Urothelium cell line (cell line): ENCODE data around the gene C2orf92.
"Not testable (repeated sequence)": the region's sequence is repeated elsewhere in the genome, so short reads cannot be mapped to it uniquely, and the experiment has no call there.

Experiments
- DNase-seq: peaks from one replicate; pipeline ENCODE4 v3.0.0; 2011; ENCODE audit warnings: low spot score, mixed read lengths
- FAIRE-seq: peaks from 2 replicates; lab custom pipeline; 2011; peaks lifted over from hg19 to GRCh38; lab: Jason Lieb, UNC

The C2orf92 gene

DNA sequence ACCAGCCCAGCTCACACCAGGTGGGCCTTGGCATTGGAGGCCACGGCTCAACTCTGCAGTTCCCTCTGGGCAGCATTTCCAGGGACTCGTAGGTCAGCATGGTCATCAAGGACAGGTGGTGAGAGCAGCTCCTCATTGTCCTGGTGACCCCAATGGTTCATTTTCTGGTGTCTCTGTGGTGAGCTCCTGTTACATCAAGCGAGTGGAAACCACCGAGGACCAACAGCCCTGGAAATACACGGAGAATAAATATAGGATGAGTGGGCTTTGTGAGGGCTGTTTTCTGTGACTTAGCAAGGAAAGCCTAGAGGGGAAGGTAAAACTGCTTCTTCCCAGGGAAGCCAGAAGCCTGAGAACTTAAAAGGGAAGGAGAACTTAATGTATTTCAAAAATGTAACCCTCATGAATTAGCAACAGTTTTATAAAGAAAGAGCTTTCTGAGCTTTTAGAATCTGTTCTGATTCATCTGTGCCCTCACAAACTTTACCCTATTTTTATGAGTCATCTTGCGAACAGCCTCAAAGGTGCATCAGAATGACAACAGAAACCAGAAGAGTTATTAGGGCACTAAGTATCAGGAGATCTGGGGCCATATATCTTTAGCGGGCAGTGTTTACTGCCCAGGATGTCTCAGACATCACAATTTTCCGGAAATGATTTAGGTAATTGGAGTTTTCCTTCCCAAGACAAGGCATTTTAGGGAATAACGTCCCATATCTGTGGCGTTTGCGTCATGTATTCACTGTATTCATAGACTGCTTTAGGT is 18.7 kb downstream of the C2orf92 start:
- no peak for DNase-seq
- peak; percentile 69 for FAIRE-seq

DNA sequence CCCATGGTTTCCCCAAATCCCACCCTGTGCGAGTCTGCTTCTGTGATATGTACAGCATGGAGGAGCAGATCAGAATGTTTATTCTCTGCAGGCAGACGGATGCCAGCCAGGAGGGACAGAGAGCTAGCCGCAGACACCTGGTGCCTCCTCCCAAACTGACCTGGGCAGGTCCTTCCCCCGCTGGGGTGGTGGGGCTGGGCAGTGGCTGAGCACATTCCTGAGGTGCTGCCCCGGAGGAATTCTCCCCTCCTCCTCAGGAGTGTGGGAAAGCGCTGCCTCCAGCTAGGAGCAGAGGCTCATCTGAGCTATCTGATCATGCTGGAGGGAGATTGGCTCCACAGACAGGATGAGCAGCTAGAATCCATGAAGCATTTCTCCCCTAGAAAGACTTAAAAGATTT is 21.7 kb downstream of the C2orf92 start:
- DNase-seq = no peak
- FAIRE-seq = no peak

DNA sequence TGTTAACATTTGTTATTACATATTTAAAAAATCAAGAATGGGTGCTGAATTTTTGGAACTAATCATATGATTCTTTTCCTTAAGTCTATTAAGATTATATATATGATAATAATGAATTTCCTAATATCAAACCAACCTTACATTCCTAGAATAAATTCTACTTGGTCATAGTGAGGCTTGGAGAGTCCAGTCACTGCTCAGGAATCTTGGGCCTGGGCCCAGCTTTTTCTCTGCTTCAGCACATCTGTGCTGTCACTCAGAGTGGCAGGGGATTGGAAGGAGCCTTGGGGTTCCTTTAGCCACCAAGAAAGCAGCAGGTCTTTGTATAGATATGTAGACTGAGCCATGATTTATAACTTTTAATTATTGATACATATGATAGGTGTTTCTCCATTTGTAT is 24.0 kb downstream of the C2orf92 start:
- FAIRE-seq (no peak), DNase-seq (peak; percentile 64)

DNA sequence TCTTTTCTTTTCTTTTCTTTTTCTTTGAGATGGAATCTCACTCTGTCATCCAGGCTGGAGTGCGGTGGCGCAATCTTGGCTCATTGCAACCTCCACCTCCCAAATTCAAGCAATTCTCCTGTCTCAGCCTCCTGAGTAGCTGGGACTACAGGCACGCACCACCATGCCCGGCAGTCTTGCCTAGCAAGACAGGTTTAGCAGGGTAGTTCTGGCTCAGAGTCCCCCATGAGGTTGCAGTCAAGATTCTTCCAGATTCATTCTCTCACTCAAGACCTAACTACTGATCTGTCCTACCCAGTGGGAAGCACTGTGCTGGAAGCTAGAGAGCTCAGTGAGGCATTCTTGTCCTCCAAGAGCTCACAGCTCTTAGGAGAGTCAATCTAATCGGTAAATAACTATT is 26.2 kb downstream of the C2orf92 start:
- no peak for FAIRE-seq
- DNase-seq = peak; percentile 2

DNA sequence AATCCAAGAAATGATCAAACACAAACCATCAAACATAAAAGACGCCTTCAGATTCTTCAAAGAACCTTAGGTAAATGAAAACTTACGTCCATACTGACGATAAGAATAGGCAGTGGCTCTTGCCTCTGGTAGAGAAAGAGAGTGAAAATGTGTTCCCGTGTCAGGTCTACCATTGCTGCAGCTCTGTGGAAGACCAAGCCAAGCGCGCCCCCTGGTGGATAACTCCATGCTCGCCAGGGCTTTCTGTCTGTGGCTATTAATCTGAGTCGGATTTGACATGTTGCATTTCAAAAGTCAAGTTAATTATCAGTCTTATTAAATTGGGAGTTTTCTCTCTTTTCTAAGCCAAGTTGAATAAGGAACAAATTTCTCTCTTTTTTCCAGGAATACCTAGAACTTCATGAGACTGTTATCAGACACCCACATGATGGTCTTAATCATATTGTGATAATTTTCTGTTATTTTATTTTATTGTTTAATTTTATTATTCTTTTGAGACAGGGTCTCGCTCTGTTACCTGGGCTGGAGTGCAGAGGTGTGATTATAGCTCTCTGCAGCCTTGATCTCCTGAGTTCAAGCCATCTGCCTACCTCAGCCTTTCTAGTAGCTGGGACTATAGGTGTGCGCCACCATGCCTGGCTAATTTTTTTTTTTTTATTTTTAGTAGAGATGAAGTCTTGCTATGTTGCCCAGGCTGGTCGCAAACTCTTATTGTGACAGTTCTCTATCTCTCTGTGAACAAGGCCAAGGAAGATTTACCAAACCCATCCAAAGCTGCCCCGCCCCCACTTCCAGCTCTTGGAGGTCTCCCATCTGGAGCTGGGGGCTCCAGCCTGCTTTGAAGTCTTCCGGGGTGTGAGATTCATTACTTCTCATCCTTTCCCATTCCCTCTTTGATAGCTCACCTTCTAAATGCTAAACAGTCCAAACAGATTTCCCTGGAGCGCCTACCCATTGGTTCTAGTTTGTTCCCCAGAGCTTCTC is 28.0 kb downstream of the C2orf92 start:
- no peak for FAIRE-seq
- DNase-seq = peak; percentile 85

DNA sequence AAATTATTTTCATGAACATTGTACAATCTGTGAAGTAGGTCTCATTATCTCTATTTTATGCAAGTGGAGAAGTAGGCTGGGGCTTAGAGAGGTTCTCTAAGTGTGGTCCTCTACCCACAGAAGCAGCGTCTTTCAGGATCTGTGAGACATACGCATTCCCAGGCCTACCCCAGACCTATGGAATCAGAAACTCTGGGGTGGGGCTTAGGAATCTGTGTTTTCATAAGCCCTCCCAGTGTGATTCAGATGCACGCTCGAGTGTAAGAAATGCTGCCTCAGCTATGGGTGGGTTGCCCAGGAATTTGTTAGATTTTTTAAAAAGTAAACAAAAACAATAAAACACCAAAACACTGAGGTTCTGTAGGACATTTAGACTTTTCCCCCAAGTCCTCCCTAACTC is 29.0 kb downstream of the C2orf92 start:
- FAIRE-seq = no peak
- no peak for DNase-seq

DNA sequence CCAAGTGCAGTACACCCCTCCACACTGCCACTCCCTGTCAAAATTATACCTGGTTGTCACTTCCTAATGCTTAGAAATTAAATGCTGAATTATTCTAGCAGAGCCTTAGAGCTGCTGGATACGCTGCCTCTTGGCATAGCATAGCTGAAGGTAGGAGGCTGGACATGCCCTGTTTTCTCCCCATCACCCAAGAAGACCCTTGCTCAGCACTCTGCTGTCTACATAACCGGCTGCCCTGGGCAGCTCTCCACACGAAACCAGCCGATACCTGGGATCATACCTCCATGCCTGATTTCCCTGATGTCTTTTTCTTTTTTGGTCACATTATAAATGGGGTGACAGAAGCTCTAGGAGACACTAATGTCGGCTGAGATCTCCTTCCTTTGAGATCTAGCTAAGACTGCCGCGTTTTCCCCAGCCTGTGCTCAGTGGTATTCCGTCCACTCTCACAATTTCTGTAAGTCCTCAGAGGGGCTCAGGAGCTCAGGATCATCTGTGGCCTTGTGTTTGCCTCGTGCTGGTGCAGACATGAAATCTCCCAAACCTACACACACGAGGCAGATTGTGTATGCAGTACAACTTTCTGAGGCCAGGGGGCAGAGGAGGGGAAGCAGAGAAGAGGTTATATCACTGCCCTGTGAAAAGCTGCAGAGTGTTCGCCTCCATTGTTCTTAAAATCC is 30.4 kb downstream of the C2orf92 start:
- peak; percentile 79 for FAIRE-seq

DNA sequence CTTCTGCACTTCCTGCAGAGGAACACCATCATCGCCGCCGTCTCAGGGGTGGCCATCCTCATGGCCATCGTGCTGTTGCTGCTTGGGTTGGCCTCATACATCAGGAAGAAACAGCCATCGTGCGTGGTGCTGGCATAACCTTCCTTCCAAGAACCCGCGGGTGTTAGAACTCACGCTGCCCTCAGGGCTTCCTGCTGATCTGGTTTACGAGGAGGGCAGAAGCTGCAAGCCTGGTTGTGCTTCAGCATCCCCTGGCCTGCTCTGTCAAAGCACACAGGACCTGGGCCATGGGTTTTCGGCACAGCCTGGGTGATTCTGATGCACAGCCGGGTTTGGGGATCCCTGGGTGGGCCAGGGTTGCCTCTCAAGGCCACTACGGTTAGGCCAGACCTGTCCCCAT is 31.7 kb downstream of the C2orf92 start:
- no peak for FAIRE-seq
- no peak for DNase-seq

More for the DNA sequence above, 30.4 kb downstream of the C2orf92 start:
- DNase-seq = peak; percentile 70

DNA sequence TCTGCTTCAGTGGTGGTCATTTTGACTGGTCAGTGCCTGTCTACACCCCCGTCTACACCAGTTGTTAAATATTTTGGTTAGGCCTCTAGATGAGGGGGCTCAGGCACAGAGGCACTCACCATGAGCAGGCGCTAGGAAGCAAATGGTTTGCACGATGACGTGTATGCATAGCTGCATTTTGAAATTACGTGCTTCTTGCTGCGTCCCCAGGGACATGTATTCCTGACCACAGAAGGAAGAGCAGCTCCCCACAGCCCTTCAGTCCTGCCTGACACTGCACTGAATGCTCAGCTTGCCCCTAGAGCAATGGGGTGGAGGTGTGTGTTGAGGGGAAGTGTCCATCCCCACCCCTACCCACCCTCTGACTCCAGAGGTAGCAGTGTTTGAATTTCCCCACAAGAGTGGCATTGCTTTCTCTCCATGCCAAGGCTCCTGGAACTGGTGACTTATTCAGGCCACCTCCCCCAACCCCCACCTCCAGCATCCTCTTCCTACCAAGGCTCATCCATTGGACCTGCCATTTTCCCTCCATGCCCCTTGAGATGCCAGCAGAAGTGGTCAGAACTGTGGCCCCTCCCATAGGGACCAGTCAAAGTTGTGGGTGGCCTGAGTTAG is 32.4 kb downstream of the C2orf92 start:
- no peak for FAIRE-seq

DNA sequence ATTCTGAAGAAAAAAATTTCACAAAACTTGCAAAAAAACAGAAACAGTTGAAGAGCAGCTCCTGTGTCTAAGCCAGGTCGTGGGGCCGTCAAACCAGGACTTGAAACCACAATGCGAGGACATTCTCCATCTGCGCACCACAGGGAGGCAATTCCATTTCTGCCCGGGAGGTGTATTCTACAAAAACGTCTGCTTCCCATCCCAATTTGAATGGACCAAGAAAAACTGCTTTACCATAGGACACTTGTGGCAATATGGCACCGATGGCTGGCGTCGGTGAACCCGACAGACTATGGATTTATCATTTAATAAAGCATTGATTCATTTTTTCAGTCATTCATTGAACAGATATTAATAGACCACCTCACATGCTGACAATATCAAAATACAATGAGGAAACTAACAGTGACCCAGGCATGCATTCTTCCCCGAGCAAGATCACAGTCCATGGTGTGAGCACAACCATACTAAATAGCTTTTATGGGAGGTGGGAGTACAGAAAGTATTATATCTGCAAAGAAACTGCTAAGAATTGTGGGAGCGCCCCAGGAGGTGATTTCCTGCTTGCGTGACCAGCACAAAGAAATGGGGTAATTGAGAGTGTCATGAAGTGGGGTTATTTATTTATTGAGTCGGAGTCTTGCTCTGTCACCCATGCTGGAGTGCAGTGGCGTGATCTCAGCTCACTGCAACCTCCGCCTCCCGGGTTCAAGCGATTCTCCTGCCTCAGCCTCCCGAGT is 33.4 kb downstream of the C2orf92 start:
- FAIRE-seq = no peak
- no peak for DNase-seq

More for the DNA sequence above, 32.4 kb downstream of the C2orf92 start:
- no peak for DNase-seq

DNA sequence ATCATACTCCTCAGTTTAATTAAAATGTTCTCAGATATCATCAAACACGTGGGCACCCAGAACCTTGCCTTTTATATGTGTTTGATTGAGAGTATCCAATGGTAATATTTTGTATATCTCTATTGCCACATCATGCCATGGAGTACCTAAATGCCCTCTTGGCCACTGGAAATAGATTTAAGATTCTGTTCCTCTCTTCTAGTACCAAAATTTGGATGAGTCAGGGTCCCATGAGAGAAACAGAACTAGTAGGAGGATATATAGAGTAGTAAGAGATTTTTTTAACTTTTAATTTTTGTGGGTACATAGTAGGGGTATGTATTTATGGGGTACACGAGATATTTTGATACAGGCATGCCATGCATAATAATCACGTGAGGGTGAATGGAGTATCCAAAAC is 34.2 kb downstream of the C2orf92 start:
- DNase-seq (no peak), FAIRE-seq (no peak)

DNA sequence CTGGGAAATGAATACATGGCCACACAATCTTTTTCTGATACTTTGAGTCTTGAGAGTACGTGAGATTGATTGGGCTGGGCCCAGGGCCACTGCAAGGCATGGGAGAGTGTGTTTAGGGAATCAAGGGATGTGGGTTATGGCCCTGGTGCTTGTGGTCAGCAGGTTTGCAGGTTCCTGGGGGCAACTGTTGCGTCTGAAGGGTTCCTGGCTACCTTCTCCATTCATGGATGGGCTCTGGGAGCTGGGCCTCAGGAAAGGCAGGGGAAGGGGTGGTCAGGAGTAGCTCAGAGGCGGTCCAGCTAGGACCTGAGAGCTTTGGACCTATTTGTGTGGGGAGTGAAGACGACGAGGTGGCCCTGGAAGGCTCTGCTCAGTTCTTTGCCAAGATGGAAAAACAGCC is 35.5 kb downstream of the C2orf92 start:
- DNase-seq (no peak), FAIRE-seq (no peak)

DNA sequence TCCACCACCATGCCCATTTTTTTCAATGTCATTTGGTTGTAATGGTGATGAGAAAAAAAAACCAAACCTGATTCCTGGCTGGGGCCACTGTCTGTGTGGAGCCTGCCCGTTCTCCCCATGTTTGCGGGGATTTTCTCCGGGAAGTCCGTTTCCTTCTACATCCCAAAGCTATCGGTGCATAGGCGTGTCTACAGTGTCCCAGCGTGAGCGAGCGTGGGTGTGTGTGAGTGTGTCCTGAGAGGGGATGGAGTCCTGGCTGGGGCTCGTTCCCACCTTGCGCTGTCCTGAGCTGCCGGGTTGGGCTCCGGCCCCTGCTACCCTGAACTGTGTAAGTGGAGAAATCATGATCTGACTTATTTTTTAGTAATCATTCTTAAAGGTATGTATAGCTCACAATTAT is 36.6 kb downstream of the C2orf92 start:
- DNase-seq (no peak), FAIRE-seq (no peak)

DNA sequence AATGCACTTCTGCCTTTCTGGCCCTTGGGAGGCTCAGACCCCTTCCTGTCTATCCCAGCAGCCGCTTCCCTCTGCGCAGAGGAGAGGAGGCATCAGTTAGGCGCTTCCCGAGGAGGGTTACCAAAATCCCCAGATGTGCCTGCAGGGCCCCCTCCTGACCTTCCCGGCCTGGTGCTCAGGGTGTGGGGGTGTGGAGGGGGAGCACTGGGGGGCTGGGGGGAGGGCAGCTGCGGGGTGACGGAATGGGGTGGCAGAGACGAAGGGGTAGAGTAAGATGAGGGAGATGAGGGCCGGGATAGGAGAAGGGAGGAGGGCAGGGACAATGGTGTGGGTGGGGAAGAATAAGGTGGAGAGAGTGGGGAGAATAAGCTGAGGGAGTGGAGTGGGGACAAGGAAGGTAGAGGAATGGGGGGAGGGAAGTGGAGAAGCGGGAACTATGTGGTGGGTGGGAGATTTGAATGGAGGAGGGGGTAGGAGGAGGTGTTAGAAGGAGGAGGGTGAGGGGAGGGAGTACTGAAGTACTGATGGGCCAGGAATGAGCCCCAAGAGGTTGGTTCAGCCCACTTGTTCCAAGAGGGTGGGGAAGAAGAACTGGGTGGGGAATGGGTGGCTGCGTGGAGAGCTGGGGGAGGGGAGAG is 37.3 kb downstream of the C2orf92 start:
- FAIRE-seq (no peak), DNase-seq (no peak)

DNA sequence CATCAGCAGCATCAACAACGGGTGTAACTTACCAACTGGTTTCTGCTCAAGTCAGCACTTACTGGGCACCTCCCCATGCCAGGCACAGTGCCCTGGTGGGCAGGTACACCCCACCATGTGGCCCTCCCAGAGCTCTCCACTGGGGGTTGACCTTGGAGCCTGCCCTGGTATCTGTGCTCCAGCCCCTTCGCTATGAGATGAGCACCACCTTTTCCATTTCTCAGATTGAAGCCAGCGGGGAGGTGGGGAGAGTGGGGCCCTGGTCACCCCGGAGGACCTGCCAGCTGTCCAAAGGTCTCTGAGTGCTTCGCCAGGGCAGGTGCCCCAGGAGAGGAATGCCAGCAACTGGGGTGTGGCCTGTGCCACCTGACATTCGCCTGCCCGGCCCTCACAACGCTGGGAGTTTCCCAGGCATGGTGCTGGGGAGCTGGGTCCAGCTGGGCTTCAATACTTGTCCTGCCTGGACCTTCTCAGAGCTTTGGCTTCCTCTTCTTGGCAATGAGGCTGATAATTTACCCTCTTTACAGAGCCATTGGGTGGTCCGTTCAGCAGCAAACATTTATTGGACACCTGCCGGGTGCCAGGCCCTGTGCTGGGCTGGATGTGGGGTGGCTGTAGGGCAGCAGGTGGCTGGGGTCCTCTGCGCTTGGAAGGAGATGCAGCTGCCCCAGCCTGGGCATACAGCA is 38.0 kb downstream of the C2orf92 start:
- DNase-seq (no peak), FAIRE-seq (peak; percentile 77)

DNA sequence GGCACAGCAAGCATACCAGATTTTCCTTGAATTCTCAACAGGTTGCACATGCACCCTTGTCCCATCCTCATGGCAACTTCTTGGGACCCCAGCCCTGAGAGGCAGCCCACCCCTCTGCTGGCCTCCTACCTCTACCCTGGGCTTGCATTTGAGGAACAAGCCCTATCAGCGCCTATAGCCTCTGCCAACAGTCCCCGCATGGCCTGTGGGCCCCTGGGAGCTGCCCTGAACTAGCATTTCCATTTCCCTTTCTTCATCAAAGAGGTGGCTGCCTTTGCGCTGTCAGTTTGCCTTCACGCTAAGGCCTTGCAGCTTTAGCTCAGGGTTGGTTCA is 38.5 kb downstream of the C2orf92 start:
- DNase-seq (no peak), FAIRE-seq (no peak)

DNA sequence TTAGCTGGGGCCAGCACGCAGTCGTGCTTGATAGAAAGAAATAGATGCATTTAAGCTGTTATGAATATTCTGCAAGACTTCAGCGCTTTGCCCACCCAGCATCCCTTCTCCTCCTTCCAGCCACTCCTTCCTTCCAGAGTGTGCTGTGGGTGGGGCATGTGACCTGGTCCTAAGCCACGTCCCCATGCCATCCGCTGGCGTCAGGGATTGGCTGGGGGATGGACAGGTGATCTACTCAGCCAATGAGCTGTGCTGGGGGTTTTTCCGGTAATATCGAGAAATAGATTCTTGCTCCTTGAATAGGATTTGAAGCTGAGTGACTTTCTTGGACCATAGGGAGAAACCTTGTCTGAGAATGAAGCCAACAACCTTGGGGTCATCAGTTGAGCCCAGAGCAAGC is 39.1 kb downstream of the C2orf92 start:
- FAIRE-seq = no peak

DNA sequence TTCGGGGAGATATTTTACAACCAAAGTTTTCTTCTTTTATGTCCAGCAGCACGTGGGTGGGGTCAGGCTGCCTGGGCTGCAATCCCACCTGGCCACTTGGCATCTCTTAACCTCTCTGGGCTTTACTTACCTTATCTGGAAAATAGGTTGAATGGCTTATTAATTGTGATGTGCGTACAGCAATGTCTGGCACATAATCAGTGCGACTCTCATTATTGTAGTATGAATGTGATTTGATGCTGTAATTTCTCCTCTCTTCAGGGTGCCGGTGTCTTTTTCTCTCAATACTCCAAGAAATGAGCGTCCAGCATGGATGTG is 41.8 kb downstream of the C2orf92 start:
- FAIRE-seq = no peak

More for the DNA sequence above, 39.1 kb downstream of the C2orf92 start:
- no peak for DNase-seq

DNA sequence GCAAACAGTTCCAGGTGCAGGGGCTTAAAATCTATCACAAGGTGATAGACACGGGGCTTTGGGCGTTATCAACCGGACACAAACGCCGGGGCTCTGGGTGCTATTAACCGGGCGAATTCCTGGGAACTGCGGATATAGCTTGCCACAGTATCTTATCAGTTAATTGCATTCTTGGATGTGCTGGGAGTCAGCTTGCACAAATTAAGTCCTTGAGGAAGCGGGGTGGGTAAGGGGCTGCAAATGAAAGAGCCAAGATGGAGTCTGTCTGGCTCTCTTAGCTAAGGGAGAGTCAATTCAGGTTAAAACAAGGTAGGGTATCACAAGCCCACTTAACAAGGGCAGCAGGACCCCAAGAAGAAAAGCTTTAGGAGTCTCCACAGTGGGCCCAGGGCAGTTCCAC is 42.7 kb downstream of the C2orf92 start:
- not testable (repeated sequence) for DNase-seq, FAIRE-seq

More for the DNA sequence above, 41.8 kb downstream of the C2orf92 start:
- DNase-seq = no peak
